ENCODE data around the gene RRM1.
A peak's percentile ranks its signal among the peaks of the same experiment; 100 is the strongest.
"Not testable (repeated sequence)": the region's sequence is repeated elsewhere in the genome, so short reads cannot be mapped to it uniquely, and the experiment has no call there.

RRM1 gene

DNA sequence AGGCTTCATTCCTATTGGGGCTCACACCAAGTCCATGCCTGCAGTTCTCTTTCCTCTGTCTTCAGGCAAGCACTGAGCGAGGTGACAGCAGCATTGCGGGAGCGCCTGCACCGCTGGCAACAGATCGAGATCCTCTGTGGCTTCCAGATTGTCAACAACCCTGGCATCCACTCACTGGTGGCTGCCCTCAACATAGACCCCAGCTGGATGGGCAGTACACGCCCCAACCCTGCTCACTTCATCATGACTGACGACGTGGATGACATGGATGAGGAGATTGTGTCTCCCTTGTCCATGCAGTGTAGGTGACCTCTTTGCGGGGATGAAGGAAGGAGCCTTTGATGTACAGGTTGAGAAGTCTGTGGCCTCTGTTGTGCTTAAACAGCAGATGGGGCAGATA lies 11.4 kb upstream of the RRM1 start:
- DNase-seq (ENCODE audit: low read depth in 2 of 2), result no peak

GRCh38 chr11:4084406-4085125 lies 10.0 kb upstream of the RRM1 start:
- no peak for DNase-seq (ENCODE audit: low read depth in 2 of 2)

DNA sequence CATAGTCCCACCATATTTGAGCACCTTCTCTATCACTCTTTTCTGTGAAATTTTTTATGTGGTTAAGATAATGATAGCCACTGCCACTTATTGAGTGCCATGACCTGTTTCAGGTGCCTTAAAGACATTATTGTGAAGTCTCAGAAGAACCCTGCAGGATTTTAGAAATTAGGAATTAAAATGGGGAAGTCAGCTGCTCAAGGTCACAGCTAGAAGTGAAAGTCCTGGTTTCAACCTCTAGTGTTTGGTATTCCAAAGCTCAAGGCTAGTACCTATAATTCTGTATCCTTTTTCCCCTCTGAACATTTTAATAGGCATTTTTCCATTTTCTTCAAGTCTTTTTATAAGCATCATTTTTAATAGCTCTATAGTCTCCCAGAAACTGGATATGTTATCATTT lies 9.0 kb upstream of the RRM1 start:
- no peak for DNase-seq (ENCODE audit: low read depth in 2 of 2)

GRCh38 chr11:4086575-4087353 lies 7.8 kb upstream of the RRM1 start:
- DNase-seq (ENCODE audit: low read depth in 2 of 2), result no peak

- DNase-seq (ENCODE audit: low read depth in 2 of 2), result no peak
Observed at GRCh38 chr11:4087551-4087950, 7.0 kb upstream of the RRM1 start.

DNA sequence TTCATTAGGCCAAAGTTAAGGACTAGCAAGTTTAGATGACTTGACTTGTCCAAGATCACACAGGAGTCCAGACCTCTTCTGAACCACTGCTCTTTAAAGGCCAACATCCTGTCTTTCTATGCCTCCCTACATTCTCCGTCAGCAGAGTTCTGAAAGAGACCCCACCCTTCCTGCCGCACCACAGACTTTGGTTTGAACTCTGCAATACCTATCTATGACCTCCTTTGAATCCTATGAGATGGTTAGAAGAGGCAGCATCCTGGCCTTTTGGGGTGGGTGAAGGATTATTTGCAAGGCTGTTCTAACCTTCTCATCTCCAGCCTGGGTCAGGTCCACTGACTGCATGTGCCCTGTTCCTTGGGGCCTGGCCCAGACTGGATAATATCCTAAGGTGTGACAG lies 4.3 kb upstream of the RRM1 start:
- DNase-seq (ENCODE audit: low read depth in 2 of 2), result no peak

DNA sequence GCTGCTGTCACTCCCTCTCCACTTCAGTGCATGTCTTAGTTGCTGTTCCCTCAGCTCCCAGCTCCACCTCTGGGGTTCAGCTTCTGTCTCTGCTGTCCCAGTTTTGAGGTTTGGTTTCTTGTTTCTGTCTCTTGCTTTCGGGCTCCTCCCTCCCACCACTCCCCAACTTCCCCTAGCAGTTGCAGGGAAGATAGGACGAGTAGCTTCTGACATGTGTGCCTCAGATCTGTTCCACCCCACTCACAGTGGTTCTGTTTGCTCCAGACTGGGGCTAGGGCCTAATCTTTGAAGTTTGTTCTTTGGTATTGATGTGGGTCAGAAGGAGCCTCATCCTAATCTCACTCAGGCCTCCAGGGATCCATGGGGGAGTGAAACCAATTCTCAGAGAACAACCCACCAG lies 2.6 kb upstream of the RRM1 start:
- DNase-seq (ENCODE audit: low read depth in 2 of 2), result no peak

DNA sequence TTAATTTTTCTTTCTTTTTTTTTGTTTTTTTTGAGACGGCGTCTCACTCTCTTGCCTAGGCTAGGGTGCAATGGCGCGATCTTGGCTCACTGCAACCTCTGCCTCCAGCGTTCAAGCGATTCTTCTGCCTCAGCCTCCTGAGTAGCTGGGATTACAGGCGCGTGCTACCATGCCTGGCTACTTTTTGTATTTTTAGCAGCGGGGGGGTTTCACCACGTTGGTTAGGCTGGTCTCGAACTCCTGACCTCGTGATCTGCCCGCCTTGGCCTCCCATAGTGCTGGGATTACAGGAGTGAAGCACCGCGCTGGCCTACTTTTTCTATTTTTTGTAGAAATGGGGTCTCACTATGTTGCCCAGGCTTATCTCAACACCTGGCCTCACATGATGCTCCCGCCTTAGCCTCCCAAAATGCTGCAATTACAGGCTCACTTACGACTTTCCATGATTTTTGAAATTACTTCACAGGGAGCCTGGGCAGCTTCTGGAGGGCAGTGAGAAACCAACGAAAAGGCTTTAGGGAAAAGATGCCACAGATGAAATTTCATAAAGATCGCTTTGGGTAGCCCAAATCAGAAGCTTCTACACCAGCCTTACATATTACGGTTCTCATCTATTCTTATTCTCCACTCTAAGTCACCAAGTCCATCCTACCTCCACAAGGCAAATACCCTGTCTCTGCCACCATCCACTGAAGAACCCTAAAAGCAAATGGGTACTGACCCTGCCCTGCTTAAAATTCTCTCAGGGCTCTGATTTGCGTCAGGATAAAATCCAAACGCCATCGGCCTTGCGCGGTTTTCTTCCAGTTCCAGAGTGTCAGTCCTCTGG lies 866 bp upstream of the RRM1 start:
- DNase-seq (ENCODE audit: low read depth in 2 of 2), result no peak

DNA sequence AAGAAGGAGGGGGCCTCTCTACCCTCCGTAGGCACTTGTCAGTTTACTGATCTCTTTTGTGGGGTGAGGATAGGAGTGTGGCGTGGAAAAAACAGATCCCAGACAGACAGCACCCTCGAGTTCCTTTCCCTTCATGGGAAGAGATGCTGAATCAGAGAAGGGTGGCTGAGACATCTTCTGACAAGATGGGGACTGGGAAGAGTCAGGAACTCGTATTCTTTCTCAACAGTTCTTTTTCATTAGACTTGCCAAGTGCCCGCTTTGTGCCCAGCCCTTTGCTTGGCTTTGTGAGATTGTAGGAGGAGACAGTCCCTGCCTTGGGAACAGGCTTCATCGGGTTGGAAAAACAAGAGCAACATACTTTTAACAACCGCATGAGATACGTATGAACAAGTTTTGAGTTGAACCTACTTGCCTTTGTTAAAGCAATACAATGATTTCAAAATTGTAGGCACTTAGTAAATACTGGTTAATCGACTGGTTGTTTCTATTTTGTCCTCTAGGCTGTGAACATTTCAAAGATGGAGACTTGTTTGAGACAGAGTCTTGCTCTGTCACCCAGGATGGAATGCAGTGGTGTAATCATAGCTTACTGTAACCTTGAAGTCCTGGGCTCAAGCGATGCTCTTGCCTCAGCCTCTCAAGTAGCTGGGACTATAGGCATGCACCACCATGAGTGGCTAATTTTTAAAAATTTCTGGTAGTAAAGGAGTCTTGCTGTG lies 1.1 kb downstream of the RRM1 start:
- peak in 1 of 2 experiments; percentile 16 for DNase-seq (ENCODE audit: low read depth in 2 of 2)

GRCh38 chr11:4098026-4098621 lies 3.5 kb downstream of the RRM1 start:
- no peak for DNase-seq (ENCODE audit: low read depth in 2 of 2)

GRCh38 chr11:4102711-4103110 lies 8.1 kb downstream of the RRM1 start:
- no peak for DNase-seq (ENCODE audit: low read depth in 2 of 2)

DNA sequence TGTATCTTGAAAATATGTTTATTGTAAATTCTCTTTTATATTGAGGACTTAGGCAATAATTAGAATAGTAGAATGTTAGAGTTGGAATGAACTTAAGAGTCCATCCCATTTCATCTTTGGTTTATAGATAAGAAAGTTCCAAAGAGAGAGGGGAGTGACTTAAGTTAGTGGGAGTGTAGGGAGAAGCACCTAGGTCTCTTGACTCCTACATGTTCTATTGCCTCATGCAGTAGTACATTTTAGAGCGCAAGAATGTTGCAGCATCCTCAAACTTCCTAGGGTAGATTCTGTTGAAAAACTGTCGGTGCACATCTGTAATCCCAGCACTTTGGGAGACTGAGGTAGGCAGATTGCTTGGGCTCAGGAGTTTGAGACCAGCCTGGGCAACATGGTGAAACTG lies 8.7 kb downstream of the RRM1 start:
- DNase-seq (ENCODE audit: low read depth in 2 of 2), result no peak

DNA sequence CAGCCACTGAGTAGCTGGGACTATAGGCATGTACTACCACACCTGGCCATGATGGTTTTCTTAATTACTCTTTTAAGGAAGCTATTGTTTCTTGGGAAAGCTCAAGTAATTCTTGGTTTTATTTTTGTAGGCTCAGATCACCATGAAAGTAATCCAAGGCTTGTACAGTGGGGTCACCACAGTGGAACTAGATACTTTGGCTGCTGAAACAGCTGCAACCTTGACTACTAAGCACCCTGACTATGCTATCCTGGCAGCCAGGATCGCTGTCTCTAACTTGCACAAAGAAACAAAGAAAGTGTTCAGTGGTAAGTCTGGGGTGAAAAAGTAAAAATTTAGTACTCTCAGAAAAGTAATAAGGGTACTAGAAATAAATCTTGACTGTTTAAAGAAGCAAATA lies 11.3 kb downstream of the RRM1 start:
- no peak for DNase-seq (ENCODE audit: low read depth in 2 of 2)

DNA sequence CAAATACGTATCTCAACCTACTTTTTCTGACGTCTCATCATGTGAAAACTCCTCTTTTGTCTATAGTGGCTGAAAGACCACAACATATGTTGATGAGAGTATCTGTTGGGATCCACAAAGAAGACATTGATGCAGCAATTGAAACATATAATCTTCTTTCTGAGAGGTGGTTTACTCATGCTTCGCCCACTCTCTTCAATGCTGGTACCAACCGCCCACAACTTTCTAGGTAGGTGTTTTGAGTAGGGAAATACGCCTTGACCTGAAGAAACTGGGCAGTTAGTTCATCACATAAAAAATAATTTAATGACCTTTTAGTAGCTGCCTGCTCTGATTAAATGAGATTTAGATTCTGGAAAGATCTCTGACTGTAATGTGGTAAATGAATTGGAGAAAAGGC lies 17.2 kb downstream of the RRM1 start:
- DNase-seq (ENCODE audit: low read depth in 2 of 2), result no peak

DNA sequence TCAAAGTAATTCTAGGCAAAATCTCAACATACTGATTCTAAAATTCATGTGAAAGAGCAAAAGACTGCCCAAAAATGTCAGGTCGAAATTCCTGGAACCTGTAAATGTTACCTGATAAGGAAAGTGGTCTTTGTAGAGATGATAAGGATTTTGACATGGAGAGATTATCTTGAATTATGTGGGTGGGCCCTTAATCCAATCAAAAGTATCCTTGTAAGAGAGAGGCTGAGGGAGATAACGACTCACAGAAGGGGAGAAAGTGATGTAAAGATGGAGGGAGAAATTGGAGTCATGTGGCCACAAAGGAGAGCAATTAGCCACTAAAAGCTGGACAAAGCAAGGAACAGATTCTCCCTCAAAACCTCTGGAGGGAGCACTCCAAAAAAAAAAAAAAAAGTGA lies 20.5 kb downstream of the RRM1 start:
- no peak for DNase-seq (ENCODE audit: low read depth in 2 of 2)

DNA sequence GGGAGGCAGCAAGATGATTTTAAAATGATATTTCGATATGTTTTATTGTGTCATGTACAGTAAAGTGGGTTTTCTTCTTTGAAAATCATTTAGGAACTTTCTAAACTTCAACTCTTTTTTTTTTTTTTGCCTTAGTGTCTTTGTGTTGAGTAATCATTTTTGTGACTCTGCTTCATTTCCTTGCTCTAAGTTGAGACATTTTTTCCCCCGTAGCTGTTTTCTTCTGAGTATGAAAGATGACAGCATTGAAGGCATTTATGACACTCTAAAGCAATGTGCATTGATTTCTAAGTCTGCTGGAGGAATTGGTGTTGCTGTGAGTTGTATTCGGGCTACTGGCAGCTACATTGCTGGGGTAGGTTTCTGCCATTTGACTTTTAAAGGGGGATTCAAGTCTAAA lies 23.5 kb downstream of the RRM1 start:
- peak in 1 of 2 experiments; percentile 22 for DNase-seq (ENCODE audit: low read depth in 2 of 2)

- DNase-seq (ENCODE audit: low read depth in 2 of 2), result no peak
Observed at GRCh38 chr11:4123218-4123617, 28.6 kb downstream of the RRM1 start.

DNA sequence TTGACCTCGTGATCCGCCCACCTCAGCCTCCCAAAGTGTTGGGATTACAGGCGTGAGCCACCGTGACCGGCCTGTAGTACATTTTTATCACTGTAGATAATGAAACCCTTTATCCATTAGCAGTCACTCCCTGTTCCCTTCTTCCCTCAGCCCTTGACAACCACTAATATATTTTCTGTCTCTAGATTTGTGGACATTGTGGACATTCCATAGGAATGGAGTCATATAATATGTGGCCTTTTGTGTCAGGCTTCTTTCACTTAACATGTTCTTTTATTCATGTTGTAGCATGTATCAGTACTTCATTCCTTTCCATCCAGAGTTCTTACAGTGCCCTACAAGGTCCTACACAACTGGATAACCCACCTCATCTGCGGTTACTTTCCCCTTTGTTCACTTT lies 30.5 kb downstream of the RRM1 start:
- no peak for DNase-seq (ENCODE audit: low read depth in 2 of 2)

- no peak for DNase-seq (ENCODE audit: low read depth in 2 of 2)
Observed at GRCh38 chr11:4127357-4127756, 32.8 kb downstream of the RRM1 start.

- not testable (repeated sequence) for DNase-seq (ENCODE audit: low read depth in 2 of 2)
Observed at GRCh38 chr11:4130219-4130618, 35.6 kb downstream of the RRM1 start.

- no peak for DNase-seq (ENCODE audit: low read depth in 2 of 2)
Observed at GRCh38 chr11:4134806-4135205, 40.2 kb downstream of the RRM1 start.

DNA sequence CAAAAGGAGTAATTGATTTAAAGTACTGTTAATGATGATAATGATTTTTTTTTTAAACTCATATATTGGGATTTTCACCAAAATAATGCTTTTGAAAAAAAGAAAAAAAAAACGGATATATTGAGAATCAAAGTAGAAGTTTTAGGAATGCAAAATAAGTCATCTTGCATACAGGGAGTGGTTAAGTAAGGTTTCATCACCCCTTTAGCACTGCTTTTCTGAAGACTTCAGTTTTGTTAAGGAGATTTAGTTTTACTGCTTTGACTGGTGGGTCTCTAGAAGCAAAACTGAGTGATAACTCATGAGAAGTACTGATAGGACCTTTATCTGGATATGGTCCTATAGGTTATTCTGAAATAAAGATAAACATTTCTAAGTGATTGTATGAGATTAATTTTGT lies 43.9 kb downstream of the RRM1 start:
- DNase-seq (ENCODE audit: low read depth in 2 of 2), result no peak

All from fibroblast of skin of left biceps (primary cell).